ENCODE results near the gene SULT1A1.
"Not testable (repeated sequence)": the region's sequence is repeated elsewhere in the genome, so short reads cannot be mapped to it uniquely, and the experiment has no call there.

SULT1A1 gene

DNA sequence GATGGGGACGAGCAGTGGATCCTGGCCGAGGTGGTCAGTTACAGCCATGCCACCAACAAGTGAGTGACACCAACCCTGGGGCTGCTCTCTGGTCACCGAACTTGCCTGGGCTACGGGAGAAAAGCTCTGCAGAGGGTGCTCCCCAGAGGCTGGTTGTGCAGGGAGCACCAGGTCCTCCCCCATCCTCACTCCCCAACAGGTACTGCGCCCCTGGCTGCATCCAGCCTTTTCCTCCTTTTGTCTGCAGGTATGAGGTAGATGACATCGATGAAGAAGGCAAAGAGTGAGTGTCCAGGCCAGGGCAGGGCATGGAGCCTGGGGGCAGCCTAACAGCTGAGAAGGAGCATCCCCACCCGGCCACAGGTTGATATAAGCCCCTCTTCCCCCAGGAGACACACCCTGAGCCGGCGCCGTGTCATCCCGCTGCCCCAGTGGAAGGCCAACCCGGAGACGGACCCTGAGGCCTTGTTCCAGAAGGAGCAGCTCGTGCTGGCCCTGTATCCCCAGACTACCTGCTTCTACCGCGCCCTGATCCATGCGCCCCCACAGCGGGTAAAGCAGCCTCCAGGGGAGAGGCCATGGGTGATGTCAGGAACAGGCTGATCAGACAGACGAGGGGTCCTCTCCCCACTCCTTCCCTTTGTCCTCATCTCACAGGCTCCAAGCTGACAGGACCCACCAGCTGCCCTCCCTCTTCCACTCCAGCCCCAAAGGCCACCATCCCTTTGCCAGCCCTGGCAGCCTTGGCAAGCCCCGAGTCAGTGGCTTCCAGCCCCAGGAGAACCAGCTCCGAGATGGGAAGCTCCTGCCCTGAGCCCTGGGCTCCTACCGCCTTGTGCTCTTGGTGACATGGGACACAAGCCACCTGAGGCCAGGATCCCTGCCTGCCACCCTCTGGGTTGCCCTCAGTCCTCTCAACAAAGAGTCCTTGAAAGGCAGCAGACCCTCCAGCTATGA is 19.2 kb downstream of the SULT1A1 start:
- DNase-seq, result no peak

DNA sequence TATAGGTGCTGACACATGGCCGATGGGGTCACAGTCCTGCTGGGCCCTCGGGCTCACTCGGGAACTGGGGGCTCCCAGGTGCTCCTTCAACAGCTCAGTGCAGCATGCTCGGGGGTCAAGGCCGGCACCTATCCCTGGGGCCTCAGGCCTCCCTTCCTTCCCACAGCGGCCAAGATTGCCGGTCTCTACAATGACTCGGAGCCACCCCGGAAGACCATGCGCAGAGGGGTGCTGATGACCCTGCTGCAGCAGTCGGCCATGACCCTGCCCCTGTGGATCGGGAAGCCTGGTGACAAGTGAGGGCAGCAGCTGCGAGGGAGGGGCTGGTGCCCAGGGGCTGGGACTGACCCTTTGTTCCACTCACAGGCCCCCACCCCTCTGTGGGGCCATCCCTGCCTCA is 19.9 kb downstream of the SULT1A1 start:
- DNase-seq, result no peak

DNA sequence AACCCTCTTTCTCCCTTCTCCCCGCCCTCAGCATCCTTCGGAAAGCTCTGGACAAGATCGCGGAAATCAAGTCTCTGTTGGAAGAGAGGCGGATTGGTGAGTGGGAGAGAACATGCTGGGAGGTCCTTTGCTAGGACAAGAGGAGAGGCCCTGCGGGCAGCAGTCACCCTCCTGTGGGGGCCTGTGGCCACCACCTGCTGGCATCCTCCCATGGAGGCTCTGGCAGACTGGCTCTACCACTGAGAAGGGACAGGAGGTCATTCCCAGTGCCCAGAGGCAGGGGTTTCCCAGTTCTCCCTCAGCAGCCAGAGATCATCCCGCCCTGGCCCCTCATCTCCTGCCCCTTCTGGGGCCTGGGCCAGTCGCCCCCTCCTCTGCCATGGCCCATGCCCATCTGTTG is 20.8 kb downstream of the SULT1A1 start:
- no peak for DNase-seq

DNA sequence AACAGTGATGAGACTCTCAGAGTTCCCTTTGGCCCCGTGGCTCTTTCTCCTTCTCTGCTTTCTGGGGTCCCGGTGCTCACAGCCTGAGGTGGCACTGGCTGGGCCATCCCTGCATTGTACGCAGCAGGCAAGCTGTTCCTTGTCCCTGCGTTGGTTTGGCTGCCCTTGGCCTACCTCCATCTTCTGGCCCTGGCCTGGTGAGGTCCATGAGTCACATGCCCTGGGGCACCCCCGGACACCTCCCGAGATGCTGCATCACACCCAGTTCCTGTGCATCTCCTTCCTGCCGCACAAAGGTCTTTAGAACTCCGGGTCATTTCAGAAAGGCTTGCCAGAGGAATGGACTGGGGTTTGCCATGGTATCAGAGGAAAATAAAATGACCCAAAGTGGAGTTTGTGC is 22.5 kb downstream of the SULT1A1 start:
- no peak for DNase-seq

DNA sequence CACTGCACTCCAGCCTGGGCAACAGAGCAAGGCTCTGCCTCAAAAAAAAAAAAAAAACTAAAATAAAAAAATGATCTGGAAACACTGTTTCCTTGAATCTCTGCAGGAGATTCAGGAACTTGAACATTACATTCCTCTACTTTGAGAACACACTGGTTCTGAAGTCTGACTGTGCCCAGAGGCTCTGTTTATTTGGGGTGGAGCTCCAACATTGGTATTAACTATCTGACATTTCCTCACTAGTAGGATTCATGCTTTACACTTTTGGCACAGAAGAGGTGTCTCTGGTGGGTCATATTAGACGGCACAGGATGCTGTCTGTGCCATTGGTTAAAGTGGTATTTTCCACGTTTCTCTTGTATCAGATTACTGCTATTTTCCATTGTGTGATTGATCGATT is 23.4 kb downstream of the SULT1A1 start:
- DNase-seq, result no peak

DNA sequence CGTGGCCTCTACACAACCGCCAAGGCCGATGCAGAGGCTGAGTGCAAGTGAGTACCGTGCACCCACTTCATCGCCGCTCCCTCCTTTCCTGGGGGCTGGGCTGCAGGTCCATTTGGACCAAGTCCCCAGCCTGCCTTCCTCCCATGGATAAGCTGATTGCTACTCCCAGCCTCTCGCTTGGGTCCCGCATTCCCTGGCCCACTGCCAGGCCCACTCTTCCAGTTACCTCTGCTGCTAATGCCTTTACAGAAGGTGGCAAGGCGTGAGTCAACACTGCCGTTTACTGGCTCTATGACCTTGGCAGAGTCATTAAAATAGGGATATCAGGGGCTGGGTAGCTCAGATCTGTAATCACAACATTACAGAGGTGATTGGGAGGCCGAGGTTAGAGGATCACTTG is 24.2 kb downstream of the SULT1A1 start:
- DNase-seq, result no peak

DNA sequence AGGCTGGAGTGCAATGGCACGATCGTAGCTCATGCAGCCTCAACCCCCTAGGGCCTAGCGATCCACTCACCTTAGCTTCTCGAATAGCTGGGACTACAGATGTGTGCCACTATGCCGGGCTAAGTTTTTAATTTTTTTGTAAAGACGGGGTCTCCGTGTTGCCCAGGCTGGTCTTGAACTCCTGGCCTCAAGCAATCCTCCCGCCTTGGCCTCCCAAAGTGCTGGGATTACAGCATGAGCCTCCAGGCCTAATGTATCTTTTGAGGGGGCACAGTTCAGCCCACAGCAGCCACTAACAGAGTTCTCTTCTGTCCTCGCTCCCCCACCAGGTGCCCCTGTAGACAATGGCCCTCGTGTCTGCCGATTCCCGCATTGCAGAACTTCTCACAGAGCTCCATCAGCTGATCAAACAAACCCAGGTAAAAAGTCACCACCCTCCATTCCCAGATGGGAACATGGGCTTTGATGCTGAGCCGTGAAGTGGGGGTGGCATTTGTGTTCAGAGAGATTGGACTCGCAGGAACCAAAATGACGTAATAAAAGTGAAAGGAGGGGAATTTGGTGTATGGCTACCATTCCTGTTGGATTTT is 29.0 kb downstream of the SULT1A1 start:
- DNase-seq, result no peak

DNA sequence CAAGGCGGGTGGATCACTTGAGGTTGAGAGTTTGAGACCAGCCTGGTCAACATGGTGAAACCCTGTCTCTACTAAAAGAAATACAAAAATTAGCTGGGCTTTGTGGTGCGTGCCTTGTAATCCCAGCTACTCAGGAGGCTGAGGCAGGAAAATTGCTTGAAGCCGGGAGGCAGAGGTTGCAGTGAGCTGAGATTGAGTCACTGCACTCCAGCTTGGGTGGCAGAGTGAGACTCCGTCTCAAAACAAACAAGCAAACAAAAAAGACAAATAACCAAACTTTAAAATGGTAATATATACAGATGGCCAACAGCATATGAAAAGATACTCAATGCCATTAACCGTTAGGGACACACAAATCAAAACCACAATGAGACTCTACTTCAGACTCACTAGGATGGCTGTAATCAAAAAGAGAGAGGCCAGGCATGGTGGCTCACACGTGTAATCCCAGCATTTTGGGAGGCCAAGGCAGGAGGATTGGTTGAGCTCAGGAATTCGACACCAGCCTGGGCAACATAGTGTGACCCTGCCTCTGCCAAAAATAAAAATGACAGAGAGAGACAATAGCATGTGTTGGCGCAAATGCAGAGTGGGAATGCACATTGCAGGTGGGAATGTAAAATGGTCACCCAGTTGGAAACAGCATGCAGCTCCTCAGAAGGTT is 34.3 kb downstream of the SULT1A1 start:
- no peak for DNase-seq

DNA sequence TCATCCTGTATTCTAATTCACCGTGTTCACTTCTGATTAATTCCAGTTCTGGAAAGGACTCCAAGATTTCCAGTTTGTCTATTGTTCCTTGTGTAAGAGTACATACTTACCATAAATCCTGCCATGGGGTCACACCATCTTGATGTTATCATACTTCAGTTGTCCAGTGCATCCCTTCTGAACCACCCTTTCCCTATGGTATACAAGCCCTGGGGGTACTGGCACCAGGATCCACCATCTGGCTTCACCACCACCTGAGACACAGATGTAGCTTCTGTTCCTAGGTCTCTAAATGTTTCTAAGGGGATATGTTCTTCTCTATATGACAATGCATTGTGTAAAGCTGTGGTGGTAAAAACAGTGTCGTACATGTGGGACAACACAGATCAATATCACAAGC is 34.9 kb downstream of the SULT1A1 start:
- DNase-seq, result no peak

DNA sequence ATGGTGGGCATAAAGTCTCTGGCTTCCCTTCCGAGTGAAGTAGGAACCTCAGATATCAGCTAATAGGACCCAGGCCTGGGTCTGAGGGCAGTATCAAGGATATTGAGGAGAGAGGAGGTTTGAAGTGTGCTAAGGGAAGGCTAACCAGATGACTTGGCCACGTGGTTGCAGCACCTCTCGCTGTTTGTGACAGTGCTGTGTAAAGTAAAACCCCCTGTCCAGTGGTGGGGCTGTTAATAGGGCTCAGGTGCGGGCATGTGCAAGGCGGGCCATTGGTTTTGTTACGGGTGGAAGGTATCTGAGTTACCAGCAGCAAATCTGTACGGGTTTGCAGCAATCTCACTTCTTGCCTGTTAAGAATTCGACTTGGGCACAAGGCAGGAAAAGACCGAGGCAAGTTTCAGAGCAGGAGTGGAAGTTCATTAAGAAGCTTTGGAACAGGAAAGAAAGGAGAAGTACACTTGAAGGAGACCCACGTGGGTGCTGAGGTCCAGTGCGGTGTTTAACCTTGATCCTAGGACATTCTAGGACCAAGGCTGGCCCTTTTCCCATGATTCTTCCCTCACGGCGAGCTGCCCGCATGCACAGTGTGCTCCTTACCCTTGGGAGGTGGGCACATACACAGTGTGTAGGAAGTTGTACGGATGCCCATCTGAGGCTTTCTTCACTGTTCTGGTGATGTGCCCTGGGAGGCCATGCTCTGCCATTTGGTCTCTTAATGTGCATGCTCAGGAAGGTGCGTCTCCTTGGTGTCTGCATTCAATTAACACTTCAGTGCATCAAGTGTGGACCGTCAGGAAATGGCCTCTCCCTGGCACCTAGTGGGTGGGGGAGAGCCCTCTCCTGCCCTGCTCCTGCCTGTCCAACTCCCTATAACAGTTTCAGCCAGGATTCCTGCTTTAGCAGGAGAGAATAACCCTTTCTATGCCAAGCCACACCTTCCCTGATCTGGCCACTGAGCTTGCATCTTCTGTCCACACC is 35.8 kb downstream of the SULT1A1 start:
- no peak for DNase-seq

DNA sequence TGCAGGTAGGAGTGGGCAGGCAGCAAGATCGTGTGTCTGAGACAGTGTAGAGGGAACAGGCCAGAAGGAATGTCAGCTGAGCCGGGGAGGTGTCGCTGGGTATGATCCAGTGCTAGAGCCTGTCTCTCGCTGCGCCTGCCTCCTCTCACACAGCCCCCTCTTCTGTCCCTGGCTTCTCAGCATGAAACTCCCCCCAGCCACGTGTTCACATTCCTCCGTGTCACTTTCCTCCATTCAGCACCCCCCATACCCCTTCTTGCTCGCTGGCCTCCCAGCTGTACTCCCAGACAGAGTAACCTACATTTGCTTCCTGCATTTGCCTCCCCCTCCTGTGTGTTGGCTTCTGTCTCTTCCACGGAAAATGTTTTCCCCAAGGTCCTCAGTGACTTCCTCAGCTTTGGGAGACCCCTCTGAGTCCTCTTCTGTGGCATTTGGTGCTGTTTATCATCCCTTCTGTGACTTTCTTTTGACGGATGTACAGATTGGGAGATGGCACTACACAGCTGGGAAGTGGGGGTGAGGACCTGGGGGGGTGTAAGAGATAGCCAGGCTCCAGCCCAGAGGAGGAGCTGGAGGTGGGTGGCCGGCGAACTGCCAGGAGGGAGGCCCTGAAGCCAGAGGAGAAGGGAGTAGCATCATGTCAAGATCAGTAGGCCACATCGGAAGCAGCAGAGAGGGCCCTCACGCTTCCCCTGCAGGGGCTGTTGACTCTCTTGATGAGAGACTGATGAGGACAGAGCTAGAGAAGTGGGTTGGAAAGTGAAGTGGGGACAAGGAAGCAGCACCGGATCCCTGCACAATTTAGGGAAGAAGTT is 36.9 kb downstream of the SULT1A1 start:
- no peak for DNase-seq

DNA sequence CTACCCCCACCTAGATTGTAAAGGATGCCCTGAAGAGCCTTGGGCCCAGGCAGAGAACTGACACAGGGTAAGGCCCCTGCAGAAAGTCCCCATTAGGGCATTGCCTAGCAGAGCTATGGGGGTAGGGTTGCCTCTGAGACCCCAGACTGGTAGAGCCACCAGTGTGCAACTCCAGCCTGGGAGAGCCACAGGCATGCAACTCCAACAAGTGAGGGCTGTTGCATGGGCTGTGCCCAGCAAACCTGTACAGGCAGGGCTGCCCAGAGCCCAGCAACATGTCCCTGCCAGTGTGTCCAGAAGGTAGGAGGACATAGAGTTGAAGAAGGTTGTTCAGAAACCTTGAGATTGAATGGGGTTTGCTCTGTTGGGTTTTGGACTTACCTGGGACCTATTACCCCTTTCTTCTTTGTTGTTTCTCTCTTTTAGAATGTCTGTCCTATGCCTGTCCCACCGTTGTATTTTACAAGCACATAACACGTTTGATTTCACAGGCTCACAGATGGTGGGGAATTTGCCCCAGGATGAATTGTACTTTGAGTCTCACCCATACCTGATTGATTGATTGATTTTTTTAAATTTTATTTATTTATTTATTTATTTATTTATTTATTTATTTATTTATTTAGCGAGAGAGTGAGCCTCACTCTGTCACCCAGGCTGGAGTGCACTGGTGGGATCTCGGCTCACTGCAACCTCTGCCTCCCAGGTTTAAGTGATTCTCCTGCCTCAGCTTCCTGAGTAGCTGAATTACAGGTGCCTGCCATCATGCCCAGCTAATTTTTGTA is 39.7 kb downstream of the SULT1A1 start:
- DNase-seq, result no peak

DNA sequence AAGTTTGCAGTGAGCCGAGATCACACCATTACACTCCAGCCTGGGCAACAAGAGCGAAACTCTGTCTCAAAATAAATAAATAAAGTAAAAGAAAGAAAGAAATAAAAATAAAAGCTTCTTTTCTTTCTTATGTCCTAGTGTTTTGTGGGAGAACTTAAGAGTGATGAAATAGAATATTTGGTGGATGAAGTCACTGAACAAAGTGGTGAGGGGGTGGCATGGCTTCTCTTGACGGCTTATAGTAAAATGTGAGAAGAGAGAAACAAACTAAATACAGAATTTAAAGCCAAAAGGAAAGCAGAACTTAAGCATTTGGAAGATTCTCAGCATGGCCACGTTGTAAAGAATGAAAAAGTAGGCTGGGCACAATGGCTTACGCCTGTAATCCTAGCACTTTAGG is 40.8 kb downstream of the SULT1A1 start:
- DNase-seq, result no peak

DNA sequence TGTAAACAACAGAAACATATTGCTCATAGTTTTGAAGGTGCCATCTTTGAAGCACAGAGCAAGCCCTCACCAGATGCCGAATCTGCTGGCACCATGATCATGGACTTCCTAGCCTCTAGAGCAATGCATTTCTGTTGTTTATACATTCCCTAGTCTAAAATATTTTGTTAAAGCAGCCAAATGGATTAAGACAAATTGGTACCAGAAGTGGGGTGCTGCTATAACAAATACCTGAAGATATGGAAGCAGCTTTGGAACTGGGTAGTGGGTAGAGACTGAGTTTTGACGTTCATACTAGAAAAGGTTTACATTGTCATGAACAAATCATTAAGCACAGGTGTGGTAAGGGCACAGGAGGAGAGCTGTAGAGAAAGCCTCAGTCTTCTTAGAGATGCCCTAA is 42.6 kb downstream of the SULT1A1 start:
- DNase-seq, result no peak

DNA sequence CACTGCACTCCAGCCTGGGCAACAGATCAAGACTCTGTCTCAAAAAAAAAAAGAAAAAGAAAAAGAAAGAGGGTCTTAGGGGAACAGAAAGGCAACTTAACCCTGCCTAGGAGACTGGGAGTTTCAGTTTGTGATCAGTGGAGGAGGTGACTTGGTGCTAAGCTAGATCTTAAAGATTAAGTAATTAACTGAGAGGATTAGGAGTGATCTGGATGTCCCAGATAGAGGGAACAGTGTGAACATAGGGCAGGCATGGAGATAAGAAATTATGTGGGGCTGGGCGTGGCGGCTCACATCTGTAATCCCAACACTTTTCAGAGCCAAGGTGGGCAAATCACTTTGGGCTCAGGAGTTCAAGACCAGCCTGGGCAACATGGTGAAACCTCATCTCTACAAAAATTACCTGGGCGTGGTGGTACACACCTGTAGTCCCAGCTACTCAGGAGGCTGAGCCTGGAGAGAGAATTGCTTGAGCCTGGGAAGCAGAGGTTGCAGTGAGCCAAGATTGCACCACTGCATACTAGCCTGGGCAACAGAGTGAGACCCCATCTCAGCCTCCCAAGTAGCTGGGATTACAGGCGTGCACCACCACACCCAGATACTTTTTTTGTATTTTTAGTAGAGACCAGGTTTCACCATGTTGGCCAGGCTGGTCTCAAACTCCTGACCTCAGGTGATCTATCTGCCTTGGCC is 43.5 kb downstream of the SULT1A1 start:
- DNase-seq, result not testable (repeated sequence)

DNA sequence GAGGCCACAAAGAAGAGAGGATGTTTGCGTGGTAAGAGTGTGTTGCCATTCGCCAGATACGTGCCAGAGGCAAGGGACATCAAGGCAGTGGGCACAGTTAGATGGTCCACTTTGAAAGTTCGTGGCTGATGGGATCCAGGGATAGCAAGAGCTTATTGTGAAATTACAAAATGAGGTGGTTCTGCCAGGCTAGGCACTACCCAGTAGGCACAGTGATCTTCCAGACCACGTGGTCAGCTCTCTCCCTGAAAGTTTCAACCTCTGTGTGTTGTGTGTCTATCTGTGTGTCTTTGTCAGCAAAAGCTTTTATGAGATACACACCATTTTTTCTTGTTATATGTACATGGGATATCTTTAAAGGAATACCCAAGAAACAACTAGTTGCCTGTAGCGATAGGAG is 46.6 kb downstream of the SULT1A1 start:
- DNase-seq, result no peak

DNA sequence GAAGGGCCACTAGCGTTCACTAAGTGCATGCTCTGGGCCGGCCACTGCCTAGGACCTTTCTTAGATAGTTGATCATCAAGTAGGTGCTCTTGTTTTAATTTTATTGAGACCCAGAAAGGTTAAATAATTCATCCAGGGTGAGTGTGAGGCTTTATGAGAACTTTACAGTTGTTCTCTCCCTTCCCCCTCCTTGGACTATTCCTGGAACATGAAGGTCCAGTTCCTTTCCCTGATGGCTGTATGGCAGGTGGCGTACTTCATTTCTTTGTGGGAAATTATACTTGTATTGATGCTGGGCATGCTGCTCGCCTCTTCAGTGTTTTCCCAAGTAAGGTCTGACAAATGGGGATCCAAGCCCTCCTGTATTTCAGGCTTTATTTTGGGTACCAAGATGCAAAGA is 47.6 kb downstream of the SULT1A1 start:
- DNase-seq, result no peak

DNA sequence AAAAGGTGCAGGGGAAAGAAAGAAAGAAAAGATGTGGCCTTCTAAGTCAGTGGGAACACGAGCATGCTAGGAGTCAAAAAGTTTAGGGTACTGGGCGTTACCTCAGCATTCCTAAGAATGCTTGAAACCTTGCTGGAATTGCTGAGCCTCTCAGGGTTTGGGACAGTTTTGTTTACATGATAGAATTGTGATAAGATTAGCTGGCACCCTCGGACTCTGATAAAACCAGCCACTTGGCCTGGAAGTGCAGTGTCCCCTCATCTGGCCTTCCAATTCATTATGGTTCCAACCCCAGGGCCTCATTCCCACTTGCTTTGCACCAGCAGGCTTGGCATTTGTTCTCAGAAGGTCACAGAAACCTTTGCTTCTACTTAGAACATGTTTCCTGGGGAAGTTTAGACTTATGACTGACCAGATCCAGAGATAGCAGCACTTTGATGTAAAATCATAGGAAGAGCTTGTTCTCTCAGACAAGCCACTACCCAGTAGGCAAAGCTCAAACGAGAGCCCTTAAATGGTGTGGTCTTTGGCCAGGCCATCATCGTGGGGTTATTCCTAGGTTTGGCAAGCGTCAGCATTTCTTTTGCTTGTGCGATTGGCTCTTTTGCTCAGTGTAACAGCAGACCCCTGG is 48.2 kb downstream of the SULT1A1 start:
- no peak for DNase-seq

DNA sequence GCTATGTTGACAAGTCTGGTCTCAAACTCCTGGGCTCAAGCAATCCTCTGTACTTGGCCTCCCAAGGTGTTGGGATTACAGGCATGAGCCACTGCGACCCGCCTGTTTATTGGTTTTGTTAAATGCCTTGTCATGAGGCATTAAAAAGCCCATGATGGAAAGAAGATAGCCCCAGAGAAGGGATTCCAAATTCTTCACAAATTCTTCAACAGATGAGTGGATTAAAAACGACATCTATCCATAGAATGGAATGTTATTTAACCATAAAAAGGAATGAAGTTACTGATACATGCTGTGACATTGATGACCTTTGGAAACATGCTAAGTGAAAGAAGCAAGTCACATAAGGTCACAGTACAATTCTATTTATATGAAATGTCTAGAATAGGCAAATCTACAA is 51.4 kb downstream of the SULT1A1 start:
- DNase-seq, result no peak

DNA sequence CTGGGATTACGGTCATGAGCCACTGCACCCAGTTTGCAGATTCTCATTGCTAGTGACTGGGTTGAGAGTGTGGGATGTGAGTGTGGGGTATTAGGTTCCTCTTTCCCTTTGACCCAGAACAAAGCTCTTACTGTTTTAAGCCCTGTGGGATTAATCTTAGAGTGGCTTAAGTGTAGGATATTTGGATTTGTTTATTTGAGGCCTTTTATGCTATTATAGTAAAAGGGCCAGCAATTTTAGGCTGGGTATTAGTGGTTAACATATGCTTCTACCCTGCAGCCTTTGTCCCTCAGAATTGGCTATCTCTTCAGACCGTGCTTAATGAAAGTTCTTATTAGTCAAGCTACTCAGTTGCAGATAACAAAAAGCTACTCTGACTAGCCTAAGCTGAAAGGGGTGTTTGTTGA is 52.9 kb downstream of the SULT1A1 start:
- DNase-seq, result no peak

Measured in NK-92 treated with Interleukin-12 subunit alpha and Interleukin-12 subunit beta, amount 100 ng/mL, for 24 hours (cell line).